Gastroesophageal sphincter (tissue), 4 donors: ENCODE results near the gene GRB7. TPM values are rescaled to one million over a fixed set of nuclear protein-coding genes. Genes with fewer than 3 reads are reported as not detected.

Experiments used
- ATAC-seq: fragments of 150-250 bp; one replicate; pipeline ENCODE4 v1.9.1; 2016; ENCODE audit warnings: mild to moderate bottlenecking, moderate library complexity
- H3K27ac ChIP-seq, 4 donors: fragments of 200-600 bp; sonication (generic) in 3 of 4; 1 replicate in 3 of 4; 2 replicates in 1 of 4; pipeline ENCODE4 v1.5.1; 2016 to 2019
- H3K27me3 ChIP-seq: fragments of 200-600 bp; sonication (generic); one replicate; pipeline ENCODE4 v1.5.1; 2019
- H3K36me3 ChIP-seq, 2 donors: fragments of 200-600 bp; sonication (generic); one replicate each; pipeline ENCODE4 v1.5.1; 2019; ENCODE audit warnings: control low read depth in 1 of 2
- H3K4me1 ChIP-seq, 3 donors: fragments of 200-600 bp; sonication (generic); 1 replicate in 2 of 3; 2 replicates in 1 of 3; pipeline ENCODE4 v1.5.1; 2016 to 2019; ENCODE audit warnings: control low read depth in 2 of 3
- H3K4me3 ChIP-seq, 2 donors: fragments of 200-600 bp; sonication (generic); one replicate each; pipeline ENCODE4 v1.5.1; 2019; ENCODE audit warnings: mild to moderate bottlenecking in 1 of 2, moderate library complexity in 1 of 2
- H3K9me3 ChIP-seq, 3 donors: fragments of 200-600 bp; sonication (generic); one replicate each; pipeline ENCODE4 v1.5.1; 2017 to 2019; ENCODE audit warnings: control low read depth in 2 of 3
- CTCF ChIP-seq, 4 experiments: fragments of 200-600 bp in 2 of 4; fragments of 450-650 bp in 2 of 4; sonication (generic) in 1 of 4; IDR thresholded peaks; one replicate each; pipeline ENCODE4 v1.5.1; 2017 to 2019; ENCODE audit warnings: antibody characterized with exemption in 4 of 4, mild to moderate bottlenecking in 2 of 4, moderate library complexity in 2 of 4
- EP300 ChIP-seq: sonication (generic); formaldehyde crosslinking; IDR thresholded peaks from one replicate; pipeline ENCODE4 v1.6.1; 2017; ENCODE audit warnings: antibody characterized with exemption, mild to moderate bottlenecking
- POLR2A ChIP-seq, 2 donors: fragments of 450-650 bp; IDR thresholded peaks; one replicate each; pipeline ENCODE4 v1.6.1; 2017; ENCODE audit warnings: antibody characterized with exemption in 2 of 2, mild to moderate bottlenecking in 2 of 2, moderate library complexity in 1 of 2
- POLR2AphosphoS5 ChIP-seq: sonication (generic); formaldehyde crosslinking; IDR thresholded peaks from one replicate; pipeline ENCODE4 v1.6.1; 2017; ENCODE audit warnings: antibody characterized with exemption
- WGBS, 2 donors: methylation state at CpG; one replicate each; pipeline ENCODE4 v1.1.5; 2018; ENCODE audit warnings: low coverage in 1 of 2; 5-methylcytosine and 5-hydroxymethylcytosine counted together
- total RNA-seq, 4 donors: library from RNA; depleted of rRNA; stranded (reverse); fragments of >200 nt; gene quantifications; one replicate each; pipeline ENCODE4 v1.1.0, GENCODE V29; 2016

The GRB7 gene
- total RNA-seq, 4 donors from 2014 or later = 0.85 to 5.8 TPM; not detected in 2

GRCh38 chr17:39772987-39773934, 35.5 kb downstream of the GRB7 start:
- H3K4me1 ChIP-seq = no peaks in the 10 kb centered on the region
- ATAC-seq = no peak
- no peaks in the 10 kb centered on the region for H3K36me3 ChIP-seq
- H3K27me3 ChIP-seq = peaks cover 35% of the 10 kb centered on the region
- TF ChIP-seq CTCF (IDR thresholded peaks at IDR 0.05) (no peak), POLR2A (IDR thresholded peaks at IDR 0.05) (no peak), POLR2AphosphoS5 (no peak), EP300 (no peak)
- WGBS, 2 donors = 71 to 77% methylated on average over 3 to 5 of the region's 7 CpGs
- no peak overlapping the region for H3K4me3 ChIP-seq
- no peak overlapping the region for H3K27ac ChIP-seq
- no peaks in the 10 kb centered on the region for H3K9me3 ChIP-seq

- H3K4me3 ChIP-seq = no peak overlapping the region
- no peaks in the 10 kb centered on the region for H3K36me3 ChIP-seq
- no peaks in the 10 kb centered on the region for H3K9me3 ChIP-seq
- H3K27ac ChIP-seq = no peak overlapping the region
- 46 to 61% methylated on average over 2 to 4 of the region's 4 CpGs for WGBS, 2 donors
- TF ChIP-seq POLR2AphosphoS5 = no peak
- TF ChIP-seq POLR2A (IDR thresholded peaks at IDR 0.05) = no peak
- no peak for TF ChIP-seq EP300
- no peak for TF ChIP-seq CTCF (IDR thresholded peaks at IDR 0.05)
- peaks cover 42% of the 10 kb centered on the region for H3K27me3 ChIP-seq
- ATAC-seq = no peak
- H3K4me1 ChIP-seq = no peaks in the 10 kb centered on the region
Measured at GRCh38 chr17:39774047-39774446, 36.3 kb downstream of the GRB7 start.

- 40 to 64% methylated on average over 1 to 2 of the region's 2 CpGs for WGBS, 2 donors
- no peaks in the 10 kb centered on the region for H3K4me1 ChIP-seq
- no peaks in the 10 kb centered on the region for H3K36me3 ChIP-seq
- no peak overlapping the region for H3K27ac ChIP-seq
- H3K4me3 ChIP-seq = no peak overlapping the region
- no peaks in the 10 kb centered on the region for H3K9me3 ChIP-seq
- H3K27me3 ChIP-seq = peaks cover 52% of the 10 kb centered on the region
- TF ChIP-seq POLR2AphosphoS5 (no peak), POLR2A (IDR thresholded peaks at IDR 0.05) (no peak), EP300 (no peak), CTCF (IDR thresholded peaks at IDR 0.05) (no peak)
- ATAC-seq = no peak
Measured at GRCh38 chr17:39775031-39775430, 37.3 kb downstream of the GRB7 start.

- H3K9me3 ChIP-seq = no peaks in the 10 kb centered on the region
- H3K4me1 ChIP-seq = no peaks in the 10 kb centered on the region
- H3K27ac ChIP-seq = no peak overlapping the region
- H3K27me3 ChIP-seq = peaks cover 61% of the 10 kb centered on the region
- H3K36me3 ChIP-seq = no peaks in the 10 kb centered on the region
- ATAC-seq = no peak
- no peak overlapping the region for H3K4me3 ChIP-seq
- TF ChIP-seq EP300 (no peak), POLR2AphosphoS5 (no peak), CTCF (IDR thresholded peaks at IDR 0.05) (no peak), POLR2A (IDR thresholded peaks at IDR 0.05) (no peak)
Measured at GRCh38 chr17:39776252-39776651, 38.5 kb downstream of the GRB7 start.
